HG03060 (cell line): ENCODE data around the gene FARP1.

Source experiments
- ATAC-seq: cut with Tn5 transposase; IDR thresholded peaks from one replicate; pipeline ENCODE4 v1.9.1; 2021; ENCODE audit warnings: low read depth, moderate number of reproducible peaks; ENCODE audit not compliant: unreplicated experiment

Gene FARP1

DNA sequence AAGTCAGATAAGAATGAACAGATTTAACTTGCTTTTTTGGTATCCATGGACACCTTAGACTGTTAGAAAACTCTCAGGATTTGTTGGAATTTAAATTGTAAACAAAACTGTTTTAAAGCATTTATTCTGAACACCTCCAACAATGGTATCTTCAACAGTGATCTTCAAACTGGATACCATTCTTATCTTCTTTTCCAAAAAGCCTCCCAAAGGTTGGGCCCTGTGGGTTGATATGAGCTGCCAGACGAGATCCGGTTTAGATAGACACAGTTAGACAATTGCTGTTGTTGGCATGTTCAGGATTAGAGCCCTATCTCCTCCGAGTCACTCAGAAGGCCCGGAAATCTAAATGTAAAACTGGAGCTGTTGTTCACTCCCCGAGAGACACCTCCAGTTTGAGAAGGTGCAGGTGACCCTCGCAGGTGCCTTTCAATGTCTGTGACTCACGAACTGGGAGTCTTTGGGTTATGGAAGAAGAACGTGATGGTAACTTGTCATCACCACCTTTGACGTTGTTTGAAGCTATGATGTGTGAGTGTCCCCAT lies 177.7 kb downstream of the FARP1 start:
- no peak for ATAC-seq

DNA sequence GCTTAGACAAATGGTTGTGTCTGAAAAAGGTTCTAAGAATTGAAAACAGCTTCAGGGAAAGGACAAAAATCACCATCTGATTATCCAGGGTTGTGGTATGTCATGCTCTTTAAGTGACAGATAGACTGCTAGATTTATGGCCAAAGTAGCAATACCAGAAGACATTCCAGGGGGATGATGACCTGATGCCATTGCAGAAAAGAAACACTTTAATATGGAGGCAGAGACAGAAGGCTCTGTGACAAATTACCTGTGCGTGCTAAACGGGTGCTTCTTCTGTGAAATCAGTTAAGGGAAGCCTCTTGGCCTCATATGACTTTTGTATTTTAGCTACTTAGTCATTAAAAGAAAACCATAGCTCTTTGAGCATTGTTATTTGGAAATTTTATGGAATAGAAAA lies 178.5 kb downstream of the FARP1 start:
- no peak for ATAC-seq

DNA sequence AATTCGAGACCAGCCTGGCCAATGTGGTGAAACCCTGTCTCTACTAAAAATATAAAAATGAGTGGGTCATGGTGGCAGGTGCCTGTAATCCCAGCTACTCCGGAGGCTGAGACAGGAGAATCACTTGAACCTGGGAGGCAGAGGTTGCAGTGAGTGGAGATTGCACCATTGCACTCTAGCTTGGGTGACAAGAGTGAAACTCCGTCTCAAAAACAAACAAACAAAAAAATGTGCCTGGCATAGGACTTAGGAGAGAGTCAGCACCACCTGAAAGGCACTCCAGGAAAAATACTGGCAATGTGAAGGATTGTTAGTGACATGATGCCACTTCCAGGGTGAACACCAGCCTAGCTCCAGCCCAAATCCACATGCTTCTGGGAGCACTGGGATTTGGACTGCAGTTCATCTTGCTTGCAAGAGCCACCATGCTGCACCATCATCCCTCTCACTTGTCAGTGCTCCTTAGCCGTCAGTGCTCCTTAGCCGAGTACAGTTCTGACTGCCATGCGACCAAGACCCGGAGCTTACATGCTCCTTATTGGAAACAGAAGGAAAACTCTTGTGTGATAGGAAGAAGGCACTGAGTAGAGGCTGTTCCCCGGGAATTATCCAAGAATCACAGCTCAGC lies 179.3 kb downstream of the FARP1 start:
- ATAC-seq, result no peak

DNA sequence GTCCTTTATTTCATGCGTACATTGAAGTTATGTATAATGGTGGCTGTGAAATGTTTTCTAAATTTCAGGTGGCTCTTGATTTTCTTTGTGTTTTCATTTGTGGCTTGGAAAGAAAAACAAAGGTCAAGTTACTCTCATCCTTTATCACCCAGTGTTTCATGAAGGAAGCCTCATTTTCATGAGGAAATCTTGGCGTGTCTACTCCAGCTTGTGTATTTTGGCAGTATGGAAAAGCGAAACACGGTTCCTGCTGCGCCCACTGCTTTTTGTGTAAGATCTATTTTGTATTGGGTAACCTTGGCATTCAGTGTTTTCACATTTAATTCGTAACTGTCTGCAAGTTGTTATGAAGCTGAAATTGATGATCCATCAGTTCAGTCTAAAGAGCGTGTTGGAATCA lies 181.2 kb downstream of the FARP1 start:
- ATAC-seq, result no peak

- ATAC-seq, result no peak
These were observed 182.8 kb downstream of the FARP1 start for GRCh38 chr13:98325724-98326123.

GRCh38 chr13:98326291-98326690 lies 183.4 kb downstream of the FARP1 start:
- no peak for ATAC-seq

DNA sequence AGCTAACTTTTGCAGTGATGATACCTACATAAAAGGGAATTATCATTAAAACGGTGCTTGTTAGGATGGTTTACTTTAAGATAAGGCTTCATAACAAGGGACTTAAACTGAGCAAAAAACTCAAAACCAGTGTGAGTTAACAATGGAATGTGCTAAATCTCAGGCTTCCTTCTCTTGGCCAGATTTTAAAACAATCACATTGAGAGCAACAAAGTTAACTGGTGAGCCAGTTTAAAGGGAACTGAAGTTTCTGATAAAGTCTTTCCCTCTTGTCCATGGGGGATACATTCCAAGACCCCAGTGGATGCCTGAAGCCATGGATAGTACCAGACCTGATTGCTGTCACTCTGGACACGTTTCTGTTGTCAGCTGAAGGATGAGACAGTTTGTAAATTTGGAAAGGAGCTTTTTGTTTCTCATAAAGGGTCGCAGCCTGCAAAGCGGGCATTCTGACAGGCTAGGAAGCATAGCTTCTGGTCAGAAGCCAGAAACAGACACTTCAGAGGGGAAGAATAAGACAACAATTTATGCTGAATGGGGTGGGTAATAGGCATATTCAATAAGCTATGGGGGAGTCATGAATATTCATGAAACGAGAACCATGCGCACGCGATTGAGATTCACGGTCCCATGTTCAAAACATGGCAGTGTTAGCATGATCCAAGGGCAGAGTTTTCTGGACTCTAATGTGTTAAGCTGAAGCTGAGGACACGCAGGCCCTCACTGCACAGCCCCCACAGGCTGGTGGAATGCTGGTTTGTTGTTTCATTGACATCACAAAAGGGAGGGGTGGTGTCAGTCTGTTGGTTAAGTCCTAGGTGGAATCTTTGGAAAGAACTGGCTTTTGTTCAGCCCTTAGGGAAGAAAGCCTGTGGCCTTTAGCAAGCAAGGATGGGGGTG lies 184.7 kb downstream of the FARP1 start:
- no peak for ATAC-seq

GRCh38 chr13:98328511-98328910 lies 185.6 kb downstream of the FARP1 start:
- ATAC-seq, result no peak

DNA sequence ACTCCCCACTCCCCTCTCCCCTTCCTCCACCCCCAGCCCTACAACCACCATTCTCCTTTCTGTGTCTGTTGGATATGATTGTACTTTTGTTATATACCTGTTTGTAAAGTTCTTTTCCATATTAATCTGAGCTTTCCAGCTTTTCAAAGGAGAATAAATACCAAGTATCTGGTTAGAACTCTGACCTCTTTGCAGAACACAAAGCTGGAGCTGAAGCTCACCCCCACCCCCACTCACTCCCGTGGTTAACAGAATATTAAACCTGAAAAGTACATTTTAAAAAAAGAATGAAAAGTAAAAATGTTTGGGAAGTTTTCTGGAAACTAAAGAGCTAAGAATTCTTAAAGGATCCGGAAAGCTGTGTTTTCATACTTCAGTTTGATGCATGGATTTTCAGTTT lies 189.3 kb downstream of the FARP1 start:
- ATAC-seq, result no peak

DNA sequence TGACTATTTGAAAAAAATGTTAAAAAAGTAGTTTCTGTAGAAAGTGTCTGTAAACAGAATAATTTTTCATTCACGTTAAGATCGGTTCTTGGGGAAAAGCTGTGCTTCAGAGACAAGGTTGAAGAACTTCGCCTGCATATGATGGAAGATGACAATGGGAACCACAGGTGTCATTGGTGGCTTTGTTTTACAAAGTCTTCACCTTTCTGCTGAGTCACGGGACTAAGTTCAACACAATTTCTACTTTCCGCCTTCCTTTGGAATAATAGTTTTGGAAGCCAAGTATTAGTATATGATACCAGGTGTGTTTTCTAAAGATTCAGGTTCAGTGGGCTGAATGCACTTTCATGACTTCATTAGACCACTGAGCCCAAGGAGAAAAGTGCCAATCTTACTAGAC lies 189.8 kb downstream of the FARP1 start:
- no peak for ATAC-seq

GRCh38 chr13:98333486-98333885 lies 190.6 kb downstream of the FARP1 start:
- ATAC-seq, result no peak

GRCh38 chr13:98334620-98335205 lies 191.8 kb downstream of the FARP1 start:
- no peak for ATAC-seq

GRCh38 chr13:98335721-98336120 lies 192.8 kb downstream of the FARP1 start:
- no peak for ATAC-seq

- no peak for ATAC-seq
These were observed 195.4 kb downstream of the FARP1 start for GRCh38 chr13:98338310-98338709.

DNA sequence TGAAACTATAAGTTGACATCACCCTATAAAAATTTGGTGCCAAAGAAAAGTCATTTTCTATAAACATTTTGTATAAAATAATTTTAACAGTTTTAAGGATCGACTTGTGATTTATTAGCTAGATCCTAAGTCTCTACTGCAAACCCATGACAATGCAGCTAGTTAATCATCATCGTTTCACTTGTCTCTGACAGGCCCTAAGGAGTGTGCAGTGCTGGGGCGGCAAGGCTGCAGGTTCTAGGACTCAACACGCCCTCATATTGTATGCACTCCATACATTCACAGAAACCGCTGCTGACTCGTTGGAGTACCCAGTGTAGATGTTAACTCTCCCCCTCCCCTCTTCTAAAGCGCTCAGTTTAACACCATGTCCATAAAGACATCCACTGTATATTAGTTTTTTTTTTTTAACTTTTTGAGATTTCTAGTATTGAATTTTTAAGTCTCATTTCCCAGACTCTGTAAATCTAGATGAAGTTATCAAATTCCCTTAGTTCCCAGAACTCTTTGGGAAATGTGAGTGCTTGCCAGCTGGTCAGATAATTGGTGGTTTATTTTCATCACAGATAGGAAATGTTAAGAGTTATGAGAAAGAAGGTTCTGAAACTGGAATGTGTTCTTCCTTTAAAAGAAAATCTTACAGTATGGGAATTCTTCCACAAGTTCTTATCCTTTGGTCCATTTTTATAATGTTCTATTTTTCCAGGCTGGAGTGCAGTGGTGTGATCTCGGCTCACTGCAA lies 197.0 kb downstream of the FARP1 start:
- no peak for ATAC-seq

DNA sequence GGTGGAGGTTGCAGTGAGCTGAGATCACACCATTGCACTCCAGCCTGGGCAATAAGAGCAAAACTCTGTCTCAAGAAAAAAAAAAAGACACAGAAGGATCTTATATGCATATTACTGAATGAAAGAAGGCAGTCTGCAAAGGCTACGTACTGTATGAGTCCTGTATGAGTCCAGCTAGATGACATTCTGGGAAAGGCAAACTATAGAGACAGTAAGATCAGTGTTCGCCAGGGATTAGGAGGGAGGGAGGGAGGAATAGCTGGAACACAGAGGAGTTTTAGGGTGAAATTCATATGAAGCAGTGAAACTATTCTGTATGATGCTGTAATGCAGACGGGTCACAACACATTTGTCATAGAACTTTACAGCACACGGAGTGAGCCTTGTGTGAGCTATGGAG lies 200.1 kb downstream of the FARP1 start:
- no peak for ATAC-seq

GRCh38 chr13:98343461-98343860 lies 200.6 kb downstream of the FARP1 start:
- no peak for ATAC-seq

DNA sequence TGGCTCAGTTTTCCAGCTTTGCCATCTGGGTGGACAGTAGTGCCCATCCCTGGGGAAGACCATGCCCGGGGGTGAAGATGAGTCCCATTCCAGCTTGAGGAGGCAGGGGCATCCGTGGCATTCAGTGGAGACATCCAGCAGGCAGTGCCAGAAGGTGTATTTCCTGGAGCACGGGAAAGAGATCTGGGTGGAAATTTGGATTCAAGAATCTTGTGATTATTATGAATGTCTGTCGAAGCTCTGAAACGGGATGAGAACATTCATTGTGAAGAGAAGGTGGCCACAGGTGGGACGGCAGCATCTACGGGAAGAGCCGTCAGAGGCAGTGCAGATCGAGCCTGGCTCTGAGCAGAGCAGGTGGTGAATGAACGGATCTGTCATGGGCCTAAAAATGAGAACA lies 201.5 kb downstream of the FARP1 start:
- ATAC-seq, result no peak

- no peak for ATAC-seq
These were observed 202.4 kb downstream of the FARP1 start for GRCh38 chr13:98345107-98345935.
